ENCODE data around the gene CDH13.
"Not testable (repeated sequence)": the region's sequence is repeated elsewhere in the genome, so short reads cannot be mapped to it uniquely, and the experiment has no call there.

Gene CDH13

GRCh38 chr16:82881516-82881915 is 254.7 kb downstream of the CDH13 start:
- DNase-seq (ENCODE audit: low read depth in 3 of 3, low spot score in 1 of 3): no peak

DNA sequence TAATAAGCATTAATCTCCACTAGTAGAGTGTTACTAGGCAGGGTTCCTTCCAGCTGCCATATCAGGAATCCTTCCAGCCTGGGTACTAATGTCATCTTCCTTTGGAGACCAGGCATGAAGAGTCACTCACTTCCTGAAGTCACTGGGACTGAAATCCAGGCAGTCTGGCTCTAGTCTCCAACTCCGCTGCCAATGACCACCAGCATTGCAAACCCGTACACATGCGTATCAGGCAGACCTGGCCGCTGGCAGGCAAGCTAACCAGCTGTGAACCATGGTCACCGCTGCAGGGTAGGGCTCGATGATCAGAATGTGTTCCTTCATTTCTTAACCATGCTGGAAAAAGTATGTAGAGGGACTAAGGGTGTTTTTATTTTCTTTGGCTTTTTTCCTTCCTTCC is 255.5 kb downstream of the CDH13 start:
- no peak for DNase-seq (ENCODE audit: low read depth in 3 of 3, low spot score in 1 of 3)

GRCh38 chr16:82882982-82883835 is 256.4 kb downstream of the CDH13 start:
- DNase-seq (ENCODE audit: low read depth in 3 of 3, low spot score in 1 of 3): no peak

DNA sequence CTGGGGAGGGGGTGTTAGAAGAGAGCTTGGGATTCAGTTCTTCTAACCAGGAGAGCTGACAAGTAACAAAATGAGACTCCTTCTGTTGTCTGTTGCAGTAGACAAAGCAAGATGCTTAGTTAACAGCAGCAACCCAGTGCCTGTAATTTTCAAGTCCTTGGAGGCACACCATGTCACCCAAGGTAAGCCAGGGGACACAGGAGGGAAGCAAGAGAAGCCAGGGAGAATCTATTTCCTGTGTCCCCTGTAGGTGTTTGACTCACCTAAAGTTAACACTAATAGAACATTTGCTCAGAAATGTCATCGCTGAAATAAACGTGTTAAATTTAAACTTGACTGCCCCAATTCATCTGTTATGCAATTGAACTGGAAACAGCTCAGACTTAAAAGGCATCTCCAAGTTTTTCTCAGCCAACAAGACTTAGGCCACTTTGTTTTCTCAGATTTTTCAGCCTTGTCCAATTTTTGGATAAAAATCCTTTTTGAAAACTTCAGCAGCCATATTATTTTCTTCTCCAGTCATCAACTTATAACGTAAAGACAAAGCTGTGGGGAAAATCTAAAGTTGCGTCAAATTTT is 257.6 kb downstream of the CDH13 start:
- DNase-seq (ENCODE audit: low read depth in 3 of 3, low spot score in 1 of 3): no peak

- no peak for DNase-seq (ENCODE audit: low read depth in 3 of 3, low spot score in 1 of 3)
These were observed 259.4 kb downstream of the CDH13 start for GRCh38 chr16:82886146-82886545.

GRCh38 chr16:82888591-82889001 is 261.8 kb downstream of the CDH13 start:
- DNase-seq (ENCODE audit: low read depth in 3 of 3, low spot score in 1 of 3): no peak

- no peak for DNase-seq (ENCODE audit: low read depth in 3 of 3, low spot score in 1 of 3)
These were observed 264.7 kb downstream of the CDH13 start for GRCh38 chr16:82891424-82891823.

GRCh38 chr16:82891918-82892317 is 265.1 kb downstream of the CDH13 start:
- DNase-seq (ENCODE audit: low read depth in 3 of 3, low spot score in 1 of 3): no peak

DNA sequence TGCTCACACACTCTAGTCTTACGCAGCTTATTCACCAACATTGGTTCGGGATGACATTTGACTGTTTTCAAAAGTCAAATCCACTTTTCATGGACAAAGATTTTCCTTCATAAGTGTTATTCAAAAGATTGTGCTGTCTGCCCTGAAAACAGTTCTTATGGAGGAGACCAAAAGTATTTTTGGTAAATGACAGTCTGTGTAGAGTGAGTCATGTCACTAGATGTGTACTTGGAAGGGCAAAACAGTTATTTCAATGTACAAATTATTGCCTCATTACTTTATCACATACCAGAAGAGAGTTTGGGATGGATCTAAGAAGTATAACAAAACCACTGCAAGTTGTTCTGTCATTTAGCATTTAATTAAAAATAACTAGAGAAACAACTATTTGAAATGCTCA is 265.6 kb downstream of the CDH13 start:
- DNase-seq (ENCODE audit: low read depth in 3 of 3, low spot score in 1 of 3): no peak

- DNase-seq (ENCODE audit: low read depth in 3 of 3, low spot score in 1 of 3): no peak
These were observed 269.1 kb downstream of the CDH13 start for GRCh38 chr16:82895843-82896242.

DNA sequence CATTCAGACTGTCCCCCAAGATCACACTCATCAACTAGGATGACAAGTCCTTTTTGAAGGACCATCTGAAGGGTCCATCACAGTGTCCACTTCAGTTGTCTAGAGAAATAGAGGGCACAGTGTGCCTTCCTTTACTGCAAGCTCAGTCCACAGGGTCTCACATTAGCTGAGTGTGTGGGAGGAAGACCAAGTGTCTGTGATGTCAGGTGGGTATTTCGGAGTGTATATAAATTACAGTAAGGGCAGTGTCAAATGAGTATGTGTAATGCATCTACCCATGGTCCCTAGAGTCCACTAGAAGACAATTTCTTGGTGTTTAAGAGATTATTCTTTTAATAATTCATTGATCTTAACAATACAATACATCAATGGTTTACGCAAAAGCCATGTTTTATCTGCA is 272.2 kb downstream of the CDH13 start:
- no peak for DNase-seq (ENCODE audit: low read depth in 3 of 3, low spot score in 1 of 3)

DNA sequence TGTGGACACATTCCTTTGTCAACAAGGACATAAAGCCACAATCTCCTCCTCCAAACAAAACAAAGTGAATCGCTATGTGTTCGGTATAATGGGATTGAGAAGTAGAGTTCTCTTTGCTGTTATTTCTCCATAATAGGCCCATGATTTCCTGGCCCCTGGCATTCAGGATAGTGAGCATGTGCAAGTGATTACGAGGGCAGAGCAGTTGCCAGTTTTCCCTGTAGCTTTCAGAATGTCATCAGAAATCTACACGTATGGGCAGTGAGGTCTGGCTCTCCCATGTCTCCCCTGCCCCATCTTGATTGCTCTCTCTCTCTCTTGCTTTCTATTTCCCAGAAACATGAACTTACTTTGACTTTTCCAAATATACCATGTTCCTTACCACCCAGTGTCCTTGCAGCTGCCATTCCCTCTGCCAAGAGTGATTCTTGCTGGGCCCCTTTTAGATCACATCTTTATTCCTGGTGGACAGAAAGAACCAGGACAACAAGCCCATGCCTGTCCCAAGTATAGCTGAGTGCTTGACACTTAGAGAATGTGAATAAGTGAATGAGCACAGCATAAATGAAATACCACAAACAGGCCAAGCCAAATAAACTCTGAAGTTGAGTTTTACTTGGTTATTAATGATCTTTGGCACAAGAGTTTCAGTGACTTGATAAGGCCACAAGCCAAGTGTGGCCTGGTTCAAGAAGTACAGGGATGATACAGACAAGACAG is 273.1 kb downstream of the CDH13 start:
- no peak for DNase-seq (ENCODE audit: low read depth in 3 of 3, low spot score in 1 of 3)

DNA sequence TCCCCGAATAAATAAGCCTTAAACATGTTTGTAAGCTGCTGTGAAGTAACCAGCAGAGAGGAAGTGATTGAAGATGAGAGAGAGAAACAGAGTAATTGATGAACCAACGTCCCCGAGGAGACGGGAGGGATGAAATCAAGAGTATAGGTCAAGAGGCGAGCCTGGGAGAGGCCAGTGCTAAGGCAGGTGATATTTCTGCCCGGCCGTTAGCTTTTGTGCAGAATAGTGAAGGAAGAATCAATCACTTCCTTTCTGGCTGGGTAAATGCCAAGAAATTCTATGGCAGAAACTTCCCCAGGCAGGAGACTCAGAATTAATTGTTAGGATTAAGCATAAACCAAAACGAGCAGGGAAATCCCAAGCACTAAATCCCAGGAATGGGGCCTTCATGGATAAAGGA is 273.8 kb downstream of the CDH13 start:
- no peak for DNase-seq (ENCODE audit: low read depth in 3 of 3, low spot score in 1 of 3)

- DNase-seq (ENCODE audit: low read depth in 3 of 3, low spot score in 1 of 3): no peak
These were observed 285.2 kb downstream of the CDH13 start for GRCh38 chr16:82911925-82912324.

- DNase-seq (ENCODE audit: low read depth in 3 of 3, low spot score in 1 of 3): no peak
These were observed 288.5 kb downstream of the CDH13 start for GRCh38 chr16:82915139-82915824.

DNA sequence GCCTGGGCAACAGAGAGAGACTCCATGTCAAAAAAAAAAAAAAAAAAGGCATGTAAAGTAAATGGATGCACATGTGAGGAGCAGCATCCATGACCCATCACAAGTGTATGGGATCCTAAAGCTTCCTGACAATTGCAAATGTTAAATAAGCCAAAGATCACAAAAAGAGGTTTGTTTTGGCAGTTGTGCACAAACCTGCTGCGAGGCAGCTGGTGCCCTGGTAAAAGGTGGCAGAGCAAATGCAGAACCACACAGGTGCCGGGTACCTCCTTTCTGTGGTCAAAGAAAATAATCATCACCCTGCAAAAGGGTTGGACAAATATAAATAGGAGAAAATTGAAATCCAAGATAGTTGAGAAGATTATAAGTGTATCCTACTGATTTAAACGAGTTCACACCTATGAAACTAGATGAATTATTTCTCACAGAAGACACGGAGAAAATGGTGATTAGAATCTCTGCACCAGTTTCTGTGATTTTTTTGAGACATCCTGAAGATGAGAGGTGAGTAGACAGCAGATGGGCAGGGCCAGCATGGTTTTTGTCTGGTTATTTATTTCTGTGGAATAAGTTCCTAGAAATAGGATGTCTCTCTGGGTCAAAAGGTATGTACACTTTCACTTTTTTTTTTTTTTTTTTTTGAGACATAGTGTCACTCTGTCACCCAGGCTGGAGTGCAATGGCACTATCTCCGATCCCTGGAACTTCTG is 291.3 kb downstream of the CDH13 start:
- no peak for DNase-seq (ENCODE audit: low read depth in 3 of 3, low spot score in 1 of 3)

DNA sequence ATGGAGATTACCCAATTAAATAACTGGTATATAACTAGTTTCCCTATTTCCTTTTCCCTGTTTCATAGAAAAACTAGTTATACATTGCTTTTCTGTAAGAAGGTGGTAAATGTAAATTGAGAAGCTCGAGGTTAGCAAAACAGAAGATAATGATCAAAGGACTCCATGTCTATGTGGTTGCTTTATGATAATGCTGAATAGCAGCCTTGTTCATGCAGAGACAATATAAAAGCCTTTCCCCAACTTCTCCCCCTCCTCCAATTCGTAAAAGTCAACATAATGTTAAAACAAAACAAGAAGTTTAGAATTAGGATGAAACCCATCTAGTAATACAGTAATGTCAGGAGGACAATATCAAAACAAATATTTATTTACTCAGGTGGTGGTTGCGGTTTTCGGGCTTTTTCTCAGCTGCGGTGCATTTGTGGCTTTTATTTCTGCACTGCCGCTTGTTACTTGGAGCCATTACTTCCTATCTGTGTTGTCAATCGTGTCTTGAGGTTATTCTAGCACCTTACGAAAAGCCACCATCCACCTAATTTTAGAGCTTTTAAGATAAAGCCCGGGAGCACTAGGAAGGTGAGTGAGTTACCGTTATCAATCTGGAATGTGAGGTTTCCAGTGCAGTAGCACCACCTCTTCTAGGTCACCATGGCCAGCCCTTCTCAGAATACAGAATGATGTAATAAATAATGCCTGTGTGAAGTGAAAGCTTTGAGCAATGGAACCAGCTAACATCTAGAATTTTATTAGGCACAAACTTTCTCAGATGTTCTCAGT is 297.5 kb downstream of the CDH13 start:
- no peak for DNase-seq (ENCODE audit: low read depth in 3 of 3, low spot score in 1 of 3)

- DNase-seq (ENCODE audit: low read depth in 3 of 3, low spot score in 1 of 3): no peak
These were observed 299.7 kb downstream of the CDH13 start for GRCh38 chr16:82926500-82926899.

DNA sequence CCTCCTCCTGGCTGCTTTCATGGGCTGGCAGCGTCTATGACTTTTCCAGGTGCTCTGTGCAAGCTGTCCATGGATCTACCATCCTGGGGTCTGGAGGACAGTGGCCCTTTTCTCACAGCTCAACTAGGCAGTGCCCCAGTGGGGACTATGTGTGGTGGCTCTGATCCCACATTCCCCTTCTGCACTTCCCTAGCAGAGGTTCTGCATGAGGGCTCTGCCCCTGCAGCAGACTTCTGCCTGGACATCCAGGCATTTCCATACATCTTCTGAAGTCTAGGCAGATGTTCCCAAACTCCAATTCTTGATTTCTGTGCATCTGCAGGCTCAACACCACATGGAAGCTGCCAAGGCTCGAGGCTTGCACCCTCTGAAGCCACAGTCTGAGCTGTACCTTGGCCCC is 307.2 kb downstream of the CDH13 start:
- not testable (repeated sequence) for DNase-seq (ENCODE audit: low read depth in 3 of 3, low spot score in 1 of 3)

DNA sequence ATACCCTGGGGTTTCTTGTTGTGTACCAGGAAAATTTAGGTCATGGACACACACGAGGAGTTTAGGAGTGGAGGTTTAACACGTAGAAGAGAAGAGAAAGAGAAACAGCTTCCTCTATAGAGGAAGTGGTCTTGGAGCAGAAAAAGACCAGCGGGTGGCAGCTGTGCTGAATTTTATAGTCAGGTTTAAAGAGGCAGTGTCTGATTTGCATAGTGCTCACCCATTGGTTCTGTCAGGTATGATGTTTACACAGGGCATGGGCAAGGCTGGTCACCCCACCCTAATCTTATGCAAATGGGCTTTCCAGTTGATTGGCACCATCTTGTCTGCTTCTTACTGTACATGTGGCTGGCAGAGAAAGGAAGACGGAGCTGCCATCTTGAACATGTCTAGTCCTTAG is 309.0 kb downstream of the CDH13 start:
- DNase-seq (ENCODE audit: low read depth in 3 of 3, low spot score in 1 of 3): no peak
